Testis (tissue), 3 donors: ENCODE measurements around the gene CFAP70. TPM values are rescaled to one million over a fixed set of nuclear protein-coding genes. Genes with fewer than 3 reads are reported as not detected.

ENCODE experiments used
- DNase-seq: peaks from one replicate; pipeline ENCODE4 v3.0.0-alpha.2; 2019
- H3K27ac ChIP-seq, 2 donors: fragments of 200-600 bp; sonication (generic); one replicate each; pipeline ENCODE4 v1.5.1; 2019
- H3K27me3 ChIP-seq: fragments of 200-600 bp; sonication (generic); one replicate; pipeline ENCODE4 v1.5.1; 2019
- H3K36me3 ChIP-seq: fragments of 200-600 bp; sonication (generic); one replicate; pipeline ENCODE4 v1.5.1; 2017; ENCODE audit warnings: low read depth; ENCODE audit errors: missing control alignments
- H3K4me1 ChIP-seq: fragments of 200-600 bp; sonication (generic); one replicate; pipeline ENCODE4 v1.5.1; 2019
- H3K4me3 ChIP-seq, 2 donors: fragments of 200-600 bp; sonication (generic); one replicate each; pipeline ENCODE4 v1.5.1; 2017 to 2019
- H3K9me3 ChIP-seq: fragments of 200-600 bp; sonication (generic); one replicate; pipeline ENCODE4 v1.5.1; 2017
- POLR2A ChIP-seq: fragments of 450-650 bp; IDR thresholded peaks from one replicate; pipeline ENCODE4 v1.6.1; 2017; ENCODE audit warnings: antibody characterized with exemption, mild to moderate bottlenecking, moderate library complexity
- WGBS, 2 donors: methylation state at CpG; one replicate each; pipeline ENCODE4 v1.1.5; 2018; 5-methylcytosine and 5-hydroxymethylcytosine counted together
- intact Hi-C: fragments of 100-400 bp; cut with DNase I; formaldehyde crosslinking; loops from one replicate; pipeline ENCODE4 v1.15.1; 2023; ENCODE audit warnings: low total_unique reads
- polyA plus RNA-seq: library from polyadenylated mRNA; stranded (reverse); fragments of 350-450 nt; fragmentation: Illumina TruSeq; extraction: RNeasy Lipid Tissue Mini Kit (QIAGEN cat#74804); gene quantifications from one replicate; pipeline ENCODE4 v1.2.3, GENCODE V29; 2014; ENCODE audit warnings: low read depth, low replicate concordance; ENCODE audit not compliant: insufficient read depth
- total RNA-seq, 2 donors: library from RNA; depleted of rRNA; stranded (reverse); fragments of >200 nt; gene quantifications; one replicate each; pipeline ENCODE4 v1.2.3, GENCODE V29; 2016
- TF ChIP-seq, protein P1 (sequence below), 3 experiments: fragments of 450-650 bp in 2 of 3; fragments of 200-600 bp in 1 of 3; sonication (generic) in 1 of 3; IDR thresholded peaks; one replicate each; pipeline ENCODE4 v1.5.1; 2016 to 2019; ENCODE audit warnings: antibody characterized with exemption in 3 of 3, mild to moderate bottlenecking in 2 of 3, moderate library complexity in 1 of 3

CFAP70 gene
- total and polyA plus RNA-seq, 3 donors from 2014 or later, result 29.6 to 57.2 (median 46.2) TPM

DNA sequence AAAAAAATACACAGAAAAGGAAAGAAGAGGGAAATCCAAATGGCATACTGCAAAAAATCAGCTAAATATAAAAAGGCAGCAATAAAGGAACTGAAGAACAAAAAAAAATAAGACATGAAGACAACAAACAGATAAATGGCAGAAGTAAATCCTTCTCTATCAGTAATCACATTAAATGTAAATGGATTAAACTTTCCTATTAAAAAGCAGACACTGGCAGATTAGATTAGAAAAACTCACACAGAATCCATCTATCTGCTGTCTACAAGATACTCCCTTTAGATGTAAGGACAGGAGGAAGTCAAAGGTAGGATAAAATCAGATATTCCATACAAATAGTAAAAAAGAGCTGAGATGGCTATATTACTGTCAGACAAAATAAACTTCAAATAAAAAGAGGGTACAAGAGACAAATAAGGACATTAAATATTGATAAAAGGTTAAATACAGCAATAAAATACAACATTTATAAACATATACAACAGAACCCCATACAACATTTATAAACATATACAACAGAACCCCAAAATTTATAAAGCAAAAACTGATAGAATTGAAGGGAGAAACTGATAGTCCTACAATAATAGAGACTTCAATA lies 51.4 kb downstream of the CFAP70 start:
- H3K9me3 ChIP-seq, result no peaks in the 10 kb centered on the region
- TF ChIP-seq POLR2A, result no peak
- TF ChIP-seq, protein P1, sequence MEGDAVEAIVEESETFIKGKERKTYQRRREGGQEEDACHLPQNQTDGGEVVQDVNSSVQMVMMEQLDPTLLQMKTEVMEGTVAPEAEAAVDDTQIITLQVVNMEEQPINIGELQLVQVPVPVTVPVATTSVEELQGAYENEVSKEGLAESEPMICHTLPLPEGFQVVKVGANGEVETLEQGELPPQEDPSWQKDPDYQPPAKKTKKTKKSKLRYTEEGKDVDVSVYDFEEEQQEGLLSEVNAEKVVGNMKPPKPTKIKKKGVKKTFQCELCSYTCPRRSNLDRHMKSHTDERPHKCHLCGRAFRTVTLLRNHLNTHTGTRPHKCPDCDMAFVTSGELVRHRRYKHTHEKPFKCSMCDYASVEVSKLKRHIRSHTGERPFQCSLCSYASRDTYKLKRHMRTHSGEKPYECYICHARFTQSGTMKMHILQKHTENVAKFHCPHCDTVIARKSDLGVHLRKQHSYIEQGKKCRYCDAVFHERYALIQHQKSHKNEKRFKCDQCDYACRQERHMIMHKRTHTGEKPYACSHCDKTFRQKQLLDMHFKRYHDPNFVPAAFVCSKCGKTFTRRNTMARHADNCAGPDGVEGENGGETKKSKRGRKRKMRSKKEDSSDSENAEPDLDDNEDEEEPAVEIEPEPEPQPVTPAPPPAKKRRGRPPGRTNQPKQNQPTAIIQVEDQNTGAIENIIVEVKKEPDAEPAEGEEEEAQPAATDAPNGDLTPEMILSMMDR (IDR thresholded peaks at IDR 0.05), result no peak
- no peaks in the 10 kb centered on the region for H3K36me3 ChIP-seq
- H3K4me3 ChIP-seq, result no peak overlapping the region
- DNase-seq, result no peak
- H3K27ac ChIP-seq, result no peak overlapping the region
- no peaks in the 10 kb centered on the region for H3K4me1 ChIP-seq
- intact Hi-C loops, result no loop called here
- no peaks in the 10 kb centered on the region for H3K27me3 ChIP-seq

DNA sequence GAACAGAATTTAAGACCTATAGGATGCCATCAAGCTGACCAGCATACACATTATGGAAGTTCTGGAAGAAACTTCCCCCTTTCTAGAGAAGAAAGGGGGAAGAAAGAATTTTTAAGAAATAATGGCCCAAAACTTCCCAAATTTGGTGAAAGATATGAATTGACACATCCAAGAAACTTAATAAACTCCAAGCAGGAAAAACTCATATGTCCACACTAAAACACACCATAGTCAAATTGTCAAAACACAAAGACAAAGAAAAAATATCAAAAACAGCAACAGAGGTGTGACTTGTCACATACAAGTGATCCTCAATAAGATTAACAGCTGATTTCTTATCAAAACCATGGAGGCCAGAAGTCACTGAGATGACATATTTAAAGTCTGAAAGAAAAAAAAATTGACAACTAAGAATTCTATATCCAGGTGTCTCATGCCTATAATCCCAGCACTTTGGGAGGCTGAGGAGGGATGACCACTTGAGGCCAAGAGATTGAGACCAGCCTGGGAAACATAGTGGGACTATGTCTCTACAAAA lies 52.4 kb downstream of the CFAP70 start:
- H3K27ac ChIP-seq, result no peak overlapping the region
- H3K4me3 ChIP-seq, result no peak overlapping the region
- no peak for DNase-seq
- no peaks in the 10 kb centered on the region for H3K4me1 ChIP-seq
- TF ChIP-seq POLR2A, result no peak
- TF ChIP-seq, protein P1 (IDR thresholded peaks at IDR 0.05), result no peak
- intact Hi-C loops, result no loop called here
- H3K27me3 ChIP-seq, result no peaks in the 10 kb centered on the region
- H3K36me3 ChIP-seq, result no peaks in the 10 kb centered on the region
- H3K9me3 ChIP-seq, result no peaks in the 10 kb centered on the region

DNA sequence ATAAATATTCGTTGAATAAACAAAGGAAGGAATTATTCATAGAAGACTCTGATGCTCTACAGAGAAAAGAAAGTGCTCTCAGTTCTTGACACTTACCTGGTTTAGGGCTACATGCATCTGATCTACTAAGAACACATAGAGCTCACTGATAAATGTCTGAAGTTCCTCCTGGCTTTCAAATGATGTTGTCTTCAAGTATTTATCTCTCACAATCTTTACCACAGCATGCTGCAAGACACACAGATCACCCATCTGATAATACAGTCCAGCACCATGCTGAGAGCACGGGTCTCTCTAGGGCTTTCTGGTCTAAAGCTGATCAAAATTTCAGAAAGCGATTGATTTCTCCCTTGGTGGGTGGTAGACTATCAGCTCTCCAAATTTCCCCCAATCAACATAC lies 61.7 kb downstream of the CFAP70 start:
- no peaks in the 10 kb centered on the region for H3K4me1 ChIP-seq
- H3K27ac ChIP-seq, result no peak overlapping the region
- H3K36me3 ChIP-seq, result no peaks in the 10 kb centered on the region
- WGBS, 2 donors, result 90 to 95% methylated on average over 3 of the region's 3 CpGs
- TF ChIP-seq, protein P1 (IDR thresholded peaks at IDR 0.05), result no peak
- TF ChIP-seq POLR2A, result no peak
- no peaks in the 10 kb centered on the region for H3K9me3 ChIP-seq
- DNase-seq, result no peak
- no peak overlapping the region for H3K4me3 ChIP-seq
- no peaks in the 10 kb centered on the region for H3K27me3 ChIP-seq
- intact Hi-C loops, result no loop called here

DNA sequence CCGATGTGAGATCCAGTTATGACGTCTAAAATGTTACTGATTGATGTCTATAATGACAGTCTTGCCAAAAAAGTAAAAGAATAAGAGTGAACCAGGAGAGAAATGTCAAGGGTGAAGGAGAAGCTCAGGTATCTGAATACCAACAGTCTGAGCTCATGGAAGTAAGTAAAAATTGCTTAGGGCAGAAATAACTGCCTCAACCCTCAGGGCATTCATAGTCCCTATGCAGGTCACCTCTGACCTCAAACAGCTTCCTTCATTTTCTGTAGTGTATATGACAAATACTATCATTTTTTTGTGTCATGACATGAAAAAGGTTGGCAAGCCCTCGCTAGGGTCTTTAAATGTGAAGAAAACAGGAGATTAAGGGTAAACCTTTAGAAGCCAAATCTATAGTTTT lies 65.2 kb downstream of the CFAP70 start:
- Histone ChIP-seq H3K9me3 (no peaks in the 10 kb centered on the region), H3K4me3 (no peak overlapping the region), H3K27ac (no peak overlapping the region), H3K36me3 (no peaks in the 10 kb centered on the region), H3K27me3 (no peaks in the 10 kb centered on the region), H3K4me1 (no peaks in the 10 kb centered on the region)
- DNase-seq, result no peak
- TF ChIP-seq, protein P1 (IDR thresholded peaks at IDR 0.05), result no peak
- no peak for TF ChIP-seq POLR2A
- intact Hi-C loops, result no loop called here
- 82 to 92% methylated on average over 3 of the region's 3 CpGs for WGBS, 2 donors

DNA sequence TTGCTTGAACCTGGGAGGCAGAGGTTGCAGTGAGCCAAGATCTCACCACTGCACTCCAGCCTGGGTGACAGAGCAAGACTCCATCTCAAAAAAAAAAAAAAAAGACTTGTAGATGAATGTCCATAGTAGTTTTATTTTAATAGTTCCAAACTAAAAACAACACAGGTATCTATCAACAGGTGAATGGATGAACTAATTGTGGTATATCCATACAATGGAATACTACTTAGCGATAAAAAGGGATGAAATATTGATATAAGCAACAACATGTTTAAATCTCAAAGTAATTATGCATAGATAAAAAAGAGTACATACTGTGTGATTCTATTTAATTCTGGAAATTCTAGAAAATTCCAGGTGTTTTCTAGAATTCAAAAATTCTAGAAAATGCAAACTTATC lies 68.7 kb downstream of the CFAP70 start:
- Histone ChIP-seq H3K27ac (no peak overlapping the region), H3K4me1 (no peaks in the 10 kb centered on the region), H3K9me3 (no peaks in the 10 kb centered on the region), H3K36me3 (no peaks in the 10 kb centered on the region), H3K4me3 (no peak overlapping the region), H3K27me3 (no peaks in the 10 kb centered on the region)
- DNase-seq, result no peak
- TF ChIP-seq POLR2A, result no peak
- TF ChIP-seq, protein P1 (IDR thresholded peaks at IDR 0.05), result no peak
- intact Hi-C loops, result no loop called here
- WGBS, 2 donors, result 95 to 100% methylated on average over 1 of the region's 1 CpG
